Liver (tissue), 9 donors: ENCODE data around the gene SLC11A2. TPM values are rescaled to one million over a fixed set of nuclear protein-coding genes. Genes with fewer than 3 reads are reported as not detected.

Experiments used
- DNase-seq: peaks from one replicate; pipeline ENCODE4 v3.0.0-alpha.2; 2017; ENCODE audit warnings: low spot score
- H3K27ac ChIP-seq, 2 donors: one replicate each; pipeline ENCODE4 v1.7.0; 2013; ENCODE audit warnings: inconsistent platforms in 2 of 2, low read length in 2 of 2, control low read depth in 1 of 2, low read depth in 1 of 2, mild to moderate bottlenecking in 1 of 2
- H3K27me3 ChIP-seq, 4 donors: one replicate each; pipeline versions ENCODE4 v1.6.1 to v1.7.0; 2013; ENCODE audit warnings: low read length in 3 of 4, inconsistent platforms in 1 of 4, mild to moderate bottlenecking in 1 of 4, moderate library complexity in 1 of 4; ENCODE audit not compliant: control insufficient read depth in 4 of 4, insufficient read depth in 4 of 4
- H3K36me3 ChIP-seq, 4 donors: one replicate each; pipeline versions ENCODE4 v1.6.1 to v1.7.0; 2013; ENCODE audit warnings: low read length in 3 of 4, mild to moderate bottlenecking in 3 of 4, low read depth in 1 of 4, moderate library complexity in 1 of 4; ENCODE audit not compliant: control insufficient read depth in 4 of 4, insufficient read depth in 3 of 4
- H3K4me1 ChIP-seq, 4 donors: one replicate each; pipeline versions ENCODE4 v1.6.1 to v1.7.0; 2013; ENCODE audit warnings: low read length in 3 of 4, mild to moderate bottlenecking in 3 of 4, moderate library complexity in 1 of 4; ENCODE audit not compliant: control insufficient read depth in 4 of 4, insufficient read depth in 4 of 4
- H3K4me3 ChIP-seq, 3 donors: one replicate each; pipeline versions ENCODE4 v1.6.1 to v1.7.0; 2013; ENCODE audit warnings: low read length in 3 of 3, control low read depth in 1 of 3, low read depth in 1 of 3, mild to moderate bottlenecking in 1 of 3
- H3K9ac ChIP-seq, 2 donors: one replicate each; pipeline ENCODE4 v1.7.0; 2013; ENCODE audit warnings: low read length in 2 of 2, mild to moderate bottlenecking in 2 of 2, moderate library complexity in 2 of 2, control low read depth in 1 of 2, low read depth in 1 of 2
- H3K9me3 ChIP-seq, 4 donors: one replicate each; pipeline versions ENCODE4 v1.6.1 to v1.7.0; 2013; ENCODE audit warnings: low read length in 3 of 4; ENCODE audit not compliant: control insufficient read depth in 4 of 4
- EGR1 ChIP-seq, 2 donors: IDR thresholded peaks; 2 replicates each; pipeline ENCODE4 v1.6.1; 2016 to 2018; ENCODE audit warnings: antibody characterized with exemption in 2 of 2, low read depth in 2 of 2
- FOXA1 ChIP-seq: IDR thresholded peaks from 2 replicates; pipeline ENCODE4 v1.6.1; 2016; ENCODE audit warnings: antibody characterized with exemption
- FOXA2 ChIP-seq: IDR thresholded peaks from 2 replicates; pipeline ENCODE4 v1.6.1; 2016; ENCODE audit warnings: antibody characterized with exemption
- GABPA ChIP-seq, 2 donors: IDR thresholded peaks in 1 of 2; conservative IDR thresholded peaks in 1 of 2; 2 replicates each; pipeline ENCODE4 v1.6.1; 2016; ENCODE audit warnings: antibody characterized with exemption in 2 of 2, mild to moderate bottlenecking in 1 of 2, moderate library complexity in 1 of 2
- HNF4G ChIP-seq: IDR thresholded peaks from 2 replicates; pipeline ENCODE4 v1.6.1; 2016; ENCODE audit warnings: antibody characterized with exemption
- JUND ChIP-seq, 2 donors: IDR thresholded peaks; 2 replicates each; pipeline ENCODE4 v1.6.1; 2016; ENCODE audit warnings: antibody characterized with exemption in 2 of 2
- NR2F2 ChIP-seq: IDR thresholded peaks from 2 replicates; pipeline ENCODE4 v1.6.1; 2016; ENCODE audit warnings: antibody characterized with exemption
- RAD21 ChIP-seq, 2 donors: IDR thresholded peaks; 2 replicates each; pipeline ENCODE4 v1.6.1; 2016; ENCODE audit warnings: antibody characterized with exemption in 2 of 2, mild to moderate bottlenecking in 2 of 2
- REST ChIP-seq: IDR thresholded peaks from 2 replicates; pipeline ENCODE4 v1.6.1; 2016; ENCODE audit warnings: antibody characterized with exemption, mild to moderate bottlenecking
- RXRA ChIP-seq, 2 donors: IDR thresholded peaks; 2 replicates each; pipeline ENCODE4 v1.6.1; 2017 to 2018; ENCODE audit warnings: antibody characterized with exemption in 2 of 2, mild to moderate bottlenecking in 1 of 2
- SP1 ChIP-seq: IDR thresholded peaks from 2 replicates; pipeline ENCODE4 v1.6.1; 2018; ENCODE audit warnings: antibody characterized with exemption, mild to moderate bottlenecking
- TAF1 ChIP-seq: conservative IDR thresholded peaks from 2 replicates; pipeline ENCODE4 v1.6.1; 2016; ENCODE audit warnings: antibody characterized with exemption, mild to moderate bottlenecking
- YY1 ChIP-seq: IDR thresholded peaks from 2 replicates; pipeline ENCODE4 v1.6.1; 2016; ENCODE audit warnings: antibody characterized with exemption, mild to moderate bottlenecking
- ZBTB33 ChIP-seq: IDR thresholded peaks from 2 replicates; pipeline ENCODE4 v1.6.1; 2016; ENCODE audit warnings: antibody characterized with exemption
- WGBS: extraction: QIAGEN DNeasy Blood & Tissue Kit; methylation state at CpG from one replicate; pipeline ENCODE4 v1.1.7; 2013; 5-methylcytosine and 5-hydroxymethylcytosine counted together
- polyA plus RNA-seq, 2 donors: library from polyadenylated mRNA; stranded (reverse) in 1 of 2; unstranded in 1 of 2; fragments of 200-250 nt in 1 of 2; fragments of >200 nt in 1 of 2; fragmentation: Nextera tagmentation in 1 of 2; extraction: Ambion mirVana in 1 of 2; gene quantifications; one replicate each; pipeline versions ENCODE4 v1.2.1 to v1.2.3, GENCODE V29; 2013 to 2015
- total RNA-seq, 2 donors: library from RNA; depleted of rRNA; stranded (reverse); fragments of >200 nt; gene quantifications; one replicate each; pipeline ENCODE4 v1.2.3, GENCODE V29; 2014
- TF ChIP-seq, protein P1 (sequence below): fragments of 150-350 bp; IDR thresholded peaks from 2 replicates; pipeline ENCODE4 v1.5.1; 2017; ENCODE audit warnings: improper control_type of control experiment, low read depth, low read length; ENCODE audit not compliant: missing input control
- TF ChIP-seq, protein P2 (sequence below): IDR thresholded peaks from 2 replicates; pipeline ENCODE4 v1.6.1; 2016; ENCODE audit warnings: antibody characterized with exemption
- donor health status: healthy.
- donor health status: healthy.
- donor health status: healthy.
- donor health status: healthy.
- donor health status: healthy.

SLC11A2 gene
- total and polyA plus RNA-seq, 4 donors, result 15.2 to 108 (median 52.2) TPM

- 64% methylated on average over 3 of the region's 4 CpGs for WGBS
- H3K4me3 ChIP-seq, result no peak overlapping the region
- no peaks in the 10 kb centered on the region for H3K4me1 ChIP-seq
- DNase-seq, result no peak
- H3K27ac ChIP-seq, result no peak overlapping the region
- H3K27me3 ChIP-seq, result no peaks in the 10 kb centered on the region
- TF ChIP-seq GABPA (IDR thresholded peaks at IDR 0.05 in 1 of 2, conservative IDR thresholded peaks at IDR 0.05 in 1 of 2) (no peak), ZBTB33 (no peak), FOXA1 (no peak), YY1 (no peak), HNF4G (no peak), RXRA (IDR thresholded peaks at IDR 0.05) (no peak), REST (no peak), JUND (IDR thresholded peaks at IDR 0.05) (no peak), FOXA2 (no peak), RAD21 (IDR thresholded peaks at IDR 0.05) (no peak), EGR1 (IDR thresholded peaks at IDR 0.05; ENCODE audit: low read depth in 2 of 2) (no peak), TAF1 (no peak)
- TF ChIP-seq, protein P1, sequence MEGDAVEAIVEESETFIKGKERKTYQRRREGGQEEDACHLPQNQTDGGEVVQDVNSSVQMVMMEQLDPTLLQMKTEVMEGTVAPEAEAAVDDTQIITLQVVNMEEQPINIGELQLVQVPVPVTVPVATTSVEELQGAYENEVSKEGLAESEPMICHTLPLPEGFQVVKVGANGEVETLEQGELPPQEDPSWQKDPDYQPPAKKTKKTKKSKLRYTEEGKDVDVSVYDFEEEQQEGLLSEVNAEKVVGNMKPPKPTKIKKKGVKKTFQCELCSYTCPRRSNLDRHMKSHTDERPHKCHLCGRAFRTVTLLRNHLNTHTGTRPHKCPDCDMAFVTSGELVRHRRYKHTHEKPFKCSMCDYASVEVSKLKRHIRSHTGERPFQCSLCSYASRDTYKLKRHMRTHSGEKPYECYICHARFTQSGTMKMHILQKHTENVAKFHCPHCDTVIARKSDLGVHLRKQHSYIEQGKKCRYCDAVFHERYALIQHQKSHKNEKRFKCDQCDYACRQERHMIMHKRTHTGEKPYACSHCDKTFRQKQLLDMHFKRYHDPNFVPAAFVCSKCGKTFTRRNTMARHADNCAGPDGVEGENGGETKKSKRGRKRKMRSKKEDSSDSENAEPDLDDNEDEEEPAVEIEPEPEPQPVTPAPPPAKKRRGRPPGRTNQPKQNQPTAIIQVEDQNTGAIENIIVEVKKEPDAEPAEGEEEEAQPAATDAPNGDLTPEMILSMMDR, result no peak
- TF ChIP-seq, protein P2, sequence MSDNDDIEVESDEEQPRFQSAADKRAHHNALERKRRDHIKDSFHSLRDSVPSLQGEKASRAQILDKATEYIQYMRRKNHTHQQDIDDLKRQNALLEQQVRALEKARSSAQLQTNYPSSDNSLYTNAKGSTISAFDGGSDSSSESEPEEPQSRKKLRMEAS, result no peak
- no peaks in the 10 kb centered on the region for H3K36me3 ChIP-seq
- H3K9me3 ChIP-seq, result no peaks in the 10 kb centered on the region
- H3K9ac ChIP-seq, result no peak overlapping the region
Measured at GRCh38 chr12:50948798-50949197, 77.4 kb downstream of the SLC11A2 start.

DNA sequence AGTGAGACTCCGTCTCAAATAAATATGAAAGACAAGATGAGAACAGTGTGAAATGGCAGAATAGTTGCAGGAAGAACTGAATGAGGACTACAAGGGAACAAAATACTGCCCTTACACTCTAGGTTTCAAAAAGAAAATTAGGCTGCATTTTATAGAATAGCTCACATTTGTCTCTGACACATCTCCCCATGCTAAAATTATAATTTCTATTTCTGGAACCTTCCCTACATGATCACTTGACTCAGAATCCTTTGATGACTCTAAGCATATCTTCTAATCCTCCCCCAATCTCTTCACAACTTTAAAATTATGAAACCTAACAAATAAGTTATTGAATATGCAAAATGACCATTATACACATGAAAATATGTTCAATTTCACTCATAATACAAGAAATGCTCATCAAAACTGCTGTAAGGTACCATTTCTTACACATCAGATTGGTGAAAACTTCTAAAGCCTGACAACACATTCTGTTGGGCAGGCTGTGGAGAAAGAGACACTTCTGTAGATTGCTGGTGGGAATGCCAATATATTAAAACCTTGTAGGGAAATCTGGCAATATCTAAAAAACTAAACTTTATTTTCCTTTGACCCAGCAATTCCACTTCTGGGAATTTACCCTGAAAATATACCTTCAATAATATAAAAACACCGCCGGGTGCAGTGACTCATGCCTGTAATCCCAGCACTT lies 78.1 kb downstream of the SLC11A2 start:
- H3K36me3 ChIP-seq, result no peaks in the 10 kb centered on the region
- H3K4me3 ChIP-seq, result no peak overlapping the region
- H3K27ac ChIP-seq, result no peak overlapping the region
- no peaks in the 10 kb centered on the region for H3K4me1 ChIP-seq
- no peaks in the 10 kb centered on the region for H3K9me3 ChIP-seq
- TF ChIP-seq GABPA (IDR thresholded peaks at IDR 0.05 in 1 of 2, conservative IDR thresholded peaks at IDR 0.05 in 1 of 2) (no peak), NR2F2 (no peak), ZBTB33 (no peak), HNF4G (no peak), SP1 (no peak), EGR1 (IDR thresholded peaks at IDR 0.05; ENCODE audit: low read depth in 2 of 2) (no peak), FOXA2 (no peak), JUND (IDR thresholded peaks at IDR 0.05) (no peak), RAD21 (IDR thresholded peaks at IDR 0.05) (no peak)
- TF ChIP-seq, protein P1, result no peak
- H3K27me3 ChIP-seq, result no peaks in the 10 kb centered on the region
- no peak for DNase-seq
- WGBS, result 93% methylated on average over 3 of the region's 3 CpGs
- no peak overlapping the region for H3K9ac ChIP-seq
